Endodermal cell (in vitro differentiated cells): ENCODE results near the gene FAAP20. TPM values are rescaled to one million over a fixed set of nuclear protein-coding genes. Genes with fewer than 3 reads are reported as not detected.

ENCODE experiments used
- DNase-seq: peaks from one replicate; pipeline ENCODE4 v3.0.0-alpha.2; 2017
- H3K27ac ChIP-seq: 2 replicates; pipeline ENCODE4 v1.5.1; 2013; ENCODE audit warnings: mild to moderate bottlenecking, low read depth, low read length, moderate library complexity
- H3K27me3 ChIP-seq: 2 replicates; pipeline ENCODE4 v1.6.1; 2013; ENCODE audit warnings: mild to moderate bottlenecking, low read length, moderate library complexity; ENCODE audit not compliant: insufficient read depth, control insufficient read depth, poor library complexity, severe bottlenecking
- H3K36me3 ChIP-seq: 2 replicates; pipeline ENCODE4 v1.7.0; 2013; ENCODE audit warnings: mild to moderate bottlenecking, low read length, moderate library complexity; ENCODE audit not compliant: control insufficient read depth, insufficient read depth
- H3K4me1 ChIP-seq: one replicate; pipeline ENCODE4 v1.7.0; 2013; ENCODE audit warnings: low read length; ENCODE audit not compliant: control insufficient read depth, insufficient read depth
- H3K4me3 ChIP-seq: 2 replicates; pipeline ENCODE4 v1.5.1; 2013; ENCODE audit warnings: mild to moderate bottlenecking, low read length, moderate library complexity
- H3K9ac ChIP-seq: 2 replicates; pipeline ENCODE4 v1.6.1; 2013; ENCODE audit warnings: mild to moderate bottlenecking, low read length, moderate library complexity; ENCODE audit not compliant: poor library complexity, severe bottlenecking; ENCODE audit errors: extremely low read depth
- H3K9me3 ChIP-seq: 2 replicates; pipeline ENCODE4 v1.6.1; 2013; ENCODE audit warnings: mild to moderate bottlenecking, low read length, moderate library complexity; ENCODE audit not compliant: control insufficient read depth
- H3K27ac Mint-ChIP-seq: 2 replicates; pipeline ENCODE4 v1.8.0; 2020; ENCODE audit warnings: mixed read lengths
- H3K27me3 Mint-ChIP-seq: 2 replicates; pipeline ENCODE4 v1.8.0; 2021; ENCODE audit warnings: mild to moderate bottlenecking, mixed read lengths; ENCODE audit not compliant: insufficient read depth
- H3K36me3 Mint-ChIP-seq: 2 replicates; pipeline ENCODE4 v1.8.0; 2020; ENCODE audit warnings: low read depth, mixed read lengths
- H3K4me1 Mint-ChIP-seq: 2 replicates; pipeline ENCODE4 v1.8.0; 2020; ENCODE audit warnings: mixed read lengths
- H3K4me3 Mint-ChIP-seq: 2 replicates; pipeline ENCODE4 v1.8.0; 2020; ENCODE audit warnings: mild to moderate bottlenecking, moderate library complexity, mixed read lengths
- H3K9me3 Mint-ChIP-seq: 2 replicates; pipeline ENCODE4 v1.8.0; 2020; ENCODE audit warnings: mild to moderate bottlenecking, mixed read lengths
- WGBS, 2 experiments: methylation state at CpG; one replicate each; pipeline versions ENCODE4 v1.1.5 to v1.1.7; 2013; ENCODE audit warnings: missing lambda C conversion rate in 2 of 2, mixed read lengths in 1 of 2; ENCODE audit not compliant: insufficient coverage in 1 of 2, insufficient read length in 1 of 2; 5-methylcytosine and 5-hydroxymethylcytosine counted together
- total RNA-seq, 2 donors: library from RNA; stranded (reverse); fragmentation: NEBNext Ultra II Directional in 1 of 2; extraction: Animal tissue kit (Norgen Biotek cat#: 25700) in 1 of 2; gene quantifications; 2 replicates in 1 of 2; 3 replicates in 1 of 2; pipeline ENCODE4 v1.2.1, GENCODE V29; 2021
- TF ChIP-seq, protein P1 (sequence below): fragments of 200-600 bp; sonication (generic); conservative IDR thresholded peaks from 2 replicates; pipeline ENCODE4 v1.5.0; 2021; ENCODE audit warnings: antibody characterized with exemption, mild to moderate bottlenecking

FAAP20 gene
- total RNA-seq, 2 donors from 2014 or later: 126 to 154 TPM

GRCh38 chr1:2168535-2168934 lies 26.0 kb downstream of the FAAP20 start:
- Mint-ChIP-seq H3K36me3 (peaks cover 43% of the 10 kb centered on the region), H3K4me1 (no peaks in the 10 kb centered on the region), H3K9me3 (peaks cover 4% of the 10 kb centered on the region), H3K27ac (peak overlapping the region; percentile 53), H3K27me3 (no peaks in the 10 kb centered on the region), H3K4me3 (no peak overlapping the region)
- Histone ChIP-seq H3K4me1 (no peaks in the 10 kb centered on the region), H3K27ac (no peak overlapping the region), H3K9ac (no peak overlapping the region), H3K4me3 (no peak overlapping the region), H3K36me3 (peaks cover 6% of the 10 kb centered on the region), H3K9me3 (no peaks in the 10 kb centered on the region), H3K27me3 (no peaks in the 10 kb centered on the region)
- TF ChIP-seq, protein P1, sequence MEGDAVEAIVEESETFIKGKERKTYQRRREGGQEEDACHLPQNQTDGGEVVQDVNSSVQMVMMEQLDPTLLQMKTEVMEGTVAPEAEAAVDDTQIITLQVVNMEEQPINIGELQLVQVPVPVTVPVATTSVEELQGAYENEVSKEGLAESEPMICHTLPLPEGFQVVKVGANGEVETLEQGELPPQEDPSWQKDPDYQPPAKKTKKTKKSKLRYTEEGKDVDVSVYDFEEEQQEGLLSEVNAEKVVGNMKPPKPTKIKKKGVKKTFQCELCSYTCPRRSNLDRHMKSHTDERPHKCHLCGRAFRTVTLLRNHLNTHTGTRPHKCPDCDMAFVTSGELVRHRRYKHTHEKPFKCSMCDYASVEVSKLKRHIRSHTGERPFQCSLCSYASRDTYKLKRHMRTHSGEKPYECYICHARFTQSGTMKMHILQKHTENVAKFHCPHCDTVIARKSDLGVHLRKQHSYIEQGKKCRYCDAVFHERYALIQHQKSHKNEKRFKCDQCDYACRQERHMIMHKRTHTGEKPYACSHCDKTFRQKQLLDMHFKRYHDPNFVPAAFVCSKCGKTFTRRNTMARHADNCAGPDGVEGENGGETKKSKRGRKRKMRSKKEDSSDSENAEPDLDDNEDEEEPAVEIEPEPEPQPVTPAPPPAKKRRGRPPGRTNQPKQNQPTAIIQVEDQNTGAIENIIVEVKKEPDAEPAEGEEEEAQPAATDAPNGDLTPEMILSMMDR: no peak
- 94 to 98% methylated on average over 12 of the region's 12 CpGs for WGBS, 2 experiments
- DNase-seq: no peak

DNA sequence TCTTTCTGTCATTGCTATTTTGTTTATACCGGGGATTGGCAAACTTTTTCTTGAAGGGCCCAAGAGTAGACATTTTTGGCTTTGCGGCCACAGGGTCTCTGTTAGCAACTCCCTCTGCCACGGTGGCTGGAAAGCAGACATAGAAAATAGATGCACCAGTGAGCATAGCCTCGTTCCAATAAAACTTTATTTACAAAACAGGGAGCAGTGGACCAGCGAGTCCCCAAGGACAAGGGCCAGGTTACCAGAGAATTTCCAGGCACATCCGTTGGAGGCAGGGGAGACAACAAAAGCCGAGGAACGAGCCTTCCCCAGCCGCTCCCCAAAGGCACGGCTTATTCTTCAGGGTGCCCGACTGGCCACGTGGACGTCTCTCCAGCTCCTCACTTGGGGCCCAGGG lies 26.5 kb downstream of the FAAP20 start:
- Mint-ChIP-seq H3K9me3 (peaks cover 8% of the 10 kb centered on the region), H3K36me3 (peaks cover 46% of the 10 kb centered on the region), H3K4me3 (no peak overlapping the region), H3K27ac (peak overlapping the region; percentile 53), H3K4me1 (no peaks in the 10 kb centered on the region), H3K27me3 (no peaks in the 10 kb centered on the region)
- DNase-seq: no peak
- H3K36me3 ChIP-seq: peaks cover 4% of the 10 kb centered on the region
- no peak overlapping the region for H3K27ac ChIP-seq
- no peak overlapping the region for H3K4me3 ChIP-seq
- H3K27me3 ChIP-seq: no peaks in the 10 kb centered on the region
- no peaks in the 10 kb centered on the region for H3K4me1 ChIP-seq
- H3K9me3 ChIP-seq: no peaks in the 10 kb centered on the region
- TF ChIP-seq, protein P1: no peak
- no peak overlapping the region for H3K9ac ChIP-seq
- 93 to 94% methylated on average over 13 of the region's 13 CpGs for WGBS, 2 experiments

GRCh38 chr1:2166695-2167094 lies 27.9 kb downstream of the FAAP20 start:
- Histone ChIP-seq H3K27me3 (no peaks in the 10 kb centered on the region), H3K9ac (no peak overlapping the region), H3K4me3 (no peak overlapping the region), H3K27ac (no peak overlapping the region), H3K9me3 (no peaks in the 10 kb centered on the region), H3K4me1 (no peaks in the 10 kb centered on the region), H3K36me3 (peaks cover 4% of the 10 kb centered on the region)
- DNase-seq: no peak
- Mint-ChIP-seq H3K4me3 (no peak overlapping the region), H3K27me3 (no peaks in the 10 kb centered on the region), H3K36me3 (peaks cover 46% of the 10 kb centered on the region), H3K4me1 (no peaks in the 10 kb centered on the region), H3K9me3 (peaks cover 11% of the 10 kb centered on the region), H3K27ac (no peak overlapping the region)
- WGBS, 2 experiments: 95 to 100% methylated on average over 3 to 10 of the region's 10 CpGs
- TF ChIP-seq, protein P1: no peak
